ENCODE results near the gene MRPL14.

- TF ChIP-seq RBM25 (IDR thresholded peaks at IDR 0.05; ENCODE audit: low read depth, low read length, severe bottlenecking) (no peak), CTCF (IDR thresholded peaks at IDR 0.05 in 2 of 3, conservative IDR thresholded peaks at IDR 0.05 in 1 of 3; ENCODE audit: insufficient read depth in 2 of 3, low read depth in 1 of 3, low read length in 3 of 3) (no peak), ZNF384 (IDR thresholded peaks at IDR 0.05; ENCODE audit: low read depth, low read length) (no peak), ZBTB7A (IDR thresholded peaks at IDR 0.05; ENCODE audit: borderline replicate concordance, control insufficient read depth, low read depth, low read length) (no peak), ATF1 (CRISPR knock-in tag; IDR thresholded peaks at IDR 0.05) (no peak), ATF1 (tag; IDR thresholded peaks at IDR 0.05) (no peak), JUND (IDR thresholded peaks at IDR 0.05; ENCODE audit: borderline replicate concordance, low read depth, low read length) (no peak), JUND (tag; IDR thresholded peaks at IDR 0.05; ENCODE audit: borderline replicate concordance, low read depth, low read length) (no peak), POLR2AphosphoS2 (IDR thresholded peaks at IDR 0.05; ENCODE audit: low read length) (no peak), ATF6 (CRISPR knock-in tag; IDR thresholded peaks at IDR 0.05) (no peak), SMC3 (conservative IDR thresholded peaks at IDR 0.05; ENCODE audit: insufficient read depth, low read depth, low read length) (no peak), MEF2A (IDR thresholded peaks at IDR 0.05; ENCODE audit: control insufficient read depth, low read depth, low read length) (no peak), ZNF12 (CRISPR knock-in tag; IDR thresholded peaks at IDR 0.05) (no peak), KLF16 (IDR thresholded peaks at IDR 0.05) (no peak)
Measured at GRCh38 chr6:44166116-44166515, 38.9 kb upstream of the MRPL14 start.

All from K562 (cell line).